AG10803 (cell line): ENCODE results near the gene ATXN1.

Experiments
- DNase-seq: peaks from one replicate; pipeline ENCODE4 v3.0.0; 2010; ENCODE audit warnings: low read depth
- H3K4me3 ChIP-seq: 2 replicates; pipeline ENCODE4 v1.5.1; 2011; ENCODE audit warnings: mild to moderate bottlenecking, low read length, control low read depth
- TF ChIP-seq, protein P1 (sequence below): conservative IDR thresholded peaks from 2 replicates; pipeline ENCODE4 v1.5.1; 2011; ENCODE audit warnings: mild to moderate bottlenecking, low read length, control low read depth, inconsistent platforms

Gene ATXN1

DNA sequence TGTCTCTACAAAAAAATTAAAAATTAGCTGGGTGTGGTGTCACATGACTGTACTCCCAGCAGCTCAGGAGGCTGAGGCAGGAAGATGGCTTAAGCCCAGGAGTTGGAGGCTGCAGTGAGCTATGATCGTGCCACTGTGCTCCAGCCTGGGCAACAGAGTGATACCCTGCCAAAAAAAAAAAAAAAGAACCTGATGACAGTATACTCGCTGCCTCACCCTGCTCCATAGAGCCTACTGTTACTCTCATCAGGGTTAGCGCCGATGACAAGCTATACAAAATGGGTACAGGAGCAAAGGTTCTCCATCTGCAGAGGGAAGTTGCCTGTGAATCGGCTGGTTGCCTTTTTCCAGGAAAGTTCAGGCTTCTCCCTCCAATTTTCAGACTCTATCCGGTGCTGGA is 469.5 kb downstream of the ATXN1 start:
- TF ChIP-seq, protein P1, sequence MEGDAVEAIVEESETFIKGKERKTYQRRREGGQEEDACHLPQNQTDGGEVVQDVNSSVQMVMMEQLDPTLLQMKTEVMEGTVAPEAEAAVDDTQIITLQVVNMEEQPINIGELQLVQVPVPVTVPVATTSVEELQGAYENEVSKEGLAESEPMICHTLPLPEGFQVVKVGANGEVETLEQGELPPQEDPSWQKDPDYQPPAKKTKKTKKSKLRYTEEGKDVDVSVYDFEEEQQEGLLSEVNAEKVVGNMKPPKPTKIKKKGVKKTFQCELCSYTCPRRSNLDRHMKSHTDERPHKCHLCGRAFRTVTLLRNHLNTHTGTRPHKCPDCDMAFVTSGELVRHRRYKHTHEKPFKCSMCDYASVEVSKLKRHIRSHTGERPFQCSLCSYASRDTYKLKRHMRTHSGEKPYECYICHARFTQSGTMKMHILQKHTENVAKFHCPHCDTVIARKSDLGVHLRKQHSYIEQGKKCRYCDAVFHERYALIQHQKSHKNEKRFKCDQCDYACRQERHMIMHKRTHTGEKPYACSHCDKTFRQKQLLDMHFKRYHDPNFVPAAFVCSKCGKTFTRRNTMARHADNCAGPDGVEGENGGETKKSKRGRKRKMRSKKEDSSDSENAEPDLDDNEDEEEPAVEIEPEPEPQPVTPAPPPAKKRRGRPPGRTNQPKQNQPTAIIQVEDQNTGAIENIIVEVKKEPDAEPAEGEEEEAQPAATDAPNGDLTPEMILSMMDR, result no peak
- no peak for DNase-seq
- no peak overlapping the region for H3K4me3 ChIP-seq

DNA sequence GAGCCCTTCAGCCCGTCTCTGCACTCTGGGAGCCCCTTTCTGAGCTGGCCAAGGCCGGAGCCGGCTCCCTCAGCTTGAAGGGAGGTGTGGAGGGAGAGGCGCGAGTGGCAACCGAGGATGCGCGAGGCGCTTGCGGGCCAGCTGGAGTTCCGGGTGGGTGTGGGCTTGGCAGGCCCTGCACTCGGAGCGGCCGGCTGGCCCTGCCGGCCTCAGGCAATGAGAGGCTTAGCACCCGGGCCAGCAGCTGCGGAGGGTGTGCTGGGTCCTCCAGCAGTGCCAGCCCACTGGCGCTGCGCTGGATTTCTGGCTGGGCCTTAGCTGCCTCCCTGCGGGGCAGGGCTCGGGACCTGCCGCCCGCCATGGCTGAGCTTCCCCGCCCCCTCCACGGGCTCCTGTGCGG is 473.1 kb downstream of the ATXN1 start:
- TF ChIP-seq, protein P1, result no peak
- DNase-seq, result no peak

DNA sequence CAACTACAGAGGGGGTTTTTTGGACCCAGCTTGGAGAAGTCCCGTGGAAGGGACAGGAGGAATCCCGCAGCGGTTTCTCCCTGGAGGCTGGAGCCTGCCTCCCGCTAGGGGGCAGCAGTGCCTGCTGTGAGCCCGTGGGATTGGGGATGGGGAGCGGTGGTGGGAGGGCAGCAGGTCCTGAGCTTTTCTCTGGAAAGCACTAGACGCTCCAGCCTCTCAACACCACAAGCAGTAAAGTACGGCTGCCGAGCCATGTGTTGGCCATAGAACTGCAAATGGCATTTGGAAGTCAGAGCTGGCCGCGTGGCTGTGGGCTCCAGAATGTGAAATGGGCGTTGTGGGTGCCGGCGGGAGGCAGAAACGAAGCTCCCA is 475.1 kb downstream of the ATXN1 start:
- peak overlapping the region; percentile 24 for H3K4me3 ChIP-seq
- DNase-seq, result peak; percentile 51
- TF ChIP-seq, protein P1, result peak; percentile 92

More for the DNA sequence above, 473.1 kb downstream of the ATXN1 start:
- H3K4me3 ChIP-seq, result no peak overlapping the region

DNA sequence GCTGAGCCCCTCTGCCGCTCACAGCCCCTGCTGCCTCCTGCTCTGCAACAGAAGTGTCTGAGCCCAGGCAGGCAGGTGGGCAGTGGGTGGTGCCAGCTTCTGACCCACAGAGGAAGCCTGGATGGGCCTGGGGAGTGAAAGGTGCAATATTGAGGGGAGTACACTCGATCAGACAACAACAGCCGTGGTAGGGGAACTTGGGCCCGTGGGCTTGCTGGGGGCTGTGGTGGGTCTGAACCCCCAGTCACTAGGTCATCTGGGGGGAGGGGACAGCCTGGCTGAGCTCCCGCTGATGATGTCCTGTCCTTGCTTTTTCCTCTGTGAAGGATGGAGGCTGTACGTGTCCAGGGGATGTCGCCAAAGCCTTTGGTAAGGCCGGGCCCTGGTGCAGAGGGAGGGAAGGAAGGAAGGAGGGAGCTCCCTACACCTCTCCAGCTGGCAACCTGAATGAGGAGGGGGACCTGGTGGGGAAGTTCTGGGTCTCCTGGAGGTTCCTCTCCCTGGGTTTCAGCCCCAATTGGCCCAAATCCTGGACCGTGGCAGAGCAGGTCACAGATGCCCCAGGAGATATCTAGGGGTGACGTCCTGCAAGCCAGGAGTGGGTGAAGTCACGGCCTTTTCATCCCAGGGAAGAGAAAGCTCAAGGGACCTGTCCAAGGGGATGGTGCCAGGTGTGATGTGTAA is 475.7 kb downstream of the ATXN1 start:
- no peak overlapping the region for H3K4me3 ChIP-seq
- DNase-seq, result no peak
- TF ChIP-seq, protein P1, result no peak

GRCh38 chr6:16284472-16284871 is 476.8 kb downstream of the ATXN1 start:
- H3K4me3 ChIP-seq, result no peak overlapping the region
- TF ChIP-seq, protein P1, result no peak
- DNase-seq, result no peak

GRCh38 chr6:16282370-16282769 is 478.9 kb downstream of the ATXN1 start:
- no peak for DNase-seq
- H3K4me3 ChIP-seq, result no peak overlapping the region
- TF ChIP-seq, protein P1, result no peak

- no peak for DNase-seq
Measured at GRCh38 chr6:16279243-16279642, 482.0 kb downstream of the ATXN1 start.

More at GRCh38 chr6:16279243-16279642, 482.0 kb downstream of the ATXN1 start:
- H3K4me3 ChIP-seq, result no peak overlapping the region
- TF ChIP-seq, protein P1, result no peak
